Vagina (tissue), 2 donors: ENCODE data around the gene NDUFB8. TPM values are rescaled to one million over a fixed set of nuclear protein-coding genes. Genes with fewer than 3 reads are reported as not detected.

ENCODE experiments used
- DNase-seq, 2 donors: peaks; one replicate each; pipeline ENCODE4 v3.0.0-alpha.2; 2017; ENCODE audit errors: extremely low spot score in 2 of 2
- H3K27ac ChIP-seq: fragments of 200-600 bp; sonication (generic); one replicate; pipeline ENCODE4 v1.5.1; 2019
- H3K27me3 ChIP-seq: fragments of 200-600 bp; sonication (generic); one replicate; pipeline ENCODE4 v1.5.1; 2019
- H3K36me3 ChIP-seq, 2 donors: fragments of 200-600 bp; sonication (generic); one replicate each; pipeline ENCODE4 v1.5.1; 2017 to 2019
- H3K4me1 ChIP-seq: fragments of 200-600 bp; sonication (generic); one replicate; pipeline ENCODE4 v1.5.1; 2019
- H3K4me3 ChIP-seq, 2 donors: fragments of 200-600 bp; sonication (generic); 1 replicate in 1 of 2; 2 replicates in 1 of 2; pipeline ENCODE4 v1.5.1; 2016 to 2019
- H3K9me3 ChIP-seq: fragments of 200-600 bp; sonication (generic); one replicate; pipeline ENCODE4 v1.5.1; 2019
- POLR2A ChIP-seq, 2 donors: fragments of 450-650 bp; IDR thresholded peaks; one replicate each; pipeline ENCODE4 v1.6.1; 2017; ENCODE audit warnings: antibody characterized with exemption in 2 of 2, mild to moderate bottlenecking in 2 of 2, moderate library complexity in 2 of 2
- POLR2AphosphoS5 ChIP-seq, 2 donors: sonication (generic); formaldehyde crosslinking; IDR thresholded peaks; one replicate each; pipeline ENCODE4 v1.9.0; 2017; ENCODE audit warnings: antibody characterized with exemption in 2 of 2, mild to moderate bottlenecking in 2 of 2, low read depth in 1 of 2; ENCODE audit not compliant: insufficient read depth in 1 of 2
- intact Hi-C: fragments of 100-400 bp; cut with DNase I; formaldehyde crosslinking; loops from one replicate; pipeline ENCODE4 v1.15.1; 2023
- total RNA-seq: library from RNA; depleted of rRNA; stranded (reverse); fragments of >200 nt; gene quantifications from one replicate; pipeline ENCODE4 v1.2.3, GENCODE V29; 2016
- TF ChIP-seq, protein P1 (sequence below), 3 experiments: fragments of 450-650 bp in 2 of 3; fragments of 200-600 bp in 1 of 3; sonication (generic) in 1 of 3; IDR thresholded peaks; one replicate each; pipeline ENCODE4 v1.5.1; 2017 to 2019; ENCODE audit warnings: antibody characterized with exemption in 3 of 3, mild to moderate bottlenecking in 2 of 3, moderate library complexity in 2 of 3

Gene NDUFB8
- total RNA-seq, 1 donor from 2014 or later, result 143 TPM

DNA sequence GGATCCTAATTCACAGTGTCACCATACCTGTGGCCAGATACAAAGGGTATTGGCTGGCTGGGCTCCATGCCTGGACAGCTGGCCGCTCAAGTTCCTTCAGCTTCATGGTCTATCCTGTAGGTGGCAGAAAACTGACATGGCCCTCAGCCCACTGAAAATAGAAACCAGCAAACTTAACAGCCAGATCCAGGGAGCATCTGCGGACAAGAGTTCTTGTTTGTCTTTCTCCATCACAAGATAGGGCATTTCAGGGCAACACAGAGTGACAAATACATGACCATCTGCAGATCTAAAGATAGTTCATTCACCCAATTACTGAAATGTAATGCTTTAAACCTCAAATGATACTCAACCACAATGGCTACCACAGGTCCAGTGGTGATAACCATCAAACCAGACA, 12.8 kb downstream of the NDUFB8 start:
- no peak for DNase-seq
- intact Hi-C loops, result no loop called here
- H3K27me3 ChIP-seq, result peaks cover 7% of the 10 kb centered on the region
- H3K4me1 ChIP-seq, result peaks cover 14% of the 10 kb centered on the region
- H3K4me3 ChIP-seq, result no peak overlapping the region
- peaks cover 0 to 20% of the 10 kb centered on the region in 2 donors for H3K36me3 ChIP-seq
- no peaks in the 10 kb centered on the region for H3K9me3 ChIP-seq
- H3K27ac ChIP-seq, result no peak overlapping the region
- TF ChIP-seq POLR2A (IDR thresholded peaks at IDR 0.05) (no peak), POLR2AphosphoS5 (IDR thresholded peaks at IDR 0.05; ENCODE audit: insufficient read depth in 1 of 2, low read depth in 1 of 2) (no peak)
- TF ChIP-seq, protein P1, sequence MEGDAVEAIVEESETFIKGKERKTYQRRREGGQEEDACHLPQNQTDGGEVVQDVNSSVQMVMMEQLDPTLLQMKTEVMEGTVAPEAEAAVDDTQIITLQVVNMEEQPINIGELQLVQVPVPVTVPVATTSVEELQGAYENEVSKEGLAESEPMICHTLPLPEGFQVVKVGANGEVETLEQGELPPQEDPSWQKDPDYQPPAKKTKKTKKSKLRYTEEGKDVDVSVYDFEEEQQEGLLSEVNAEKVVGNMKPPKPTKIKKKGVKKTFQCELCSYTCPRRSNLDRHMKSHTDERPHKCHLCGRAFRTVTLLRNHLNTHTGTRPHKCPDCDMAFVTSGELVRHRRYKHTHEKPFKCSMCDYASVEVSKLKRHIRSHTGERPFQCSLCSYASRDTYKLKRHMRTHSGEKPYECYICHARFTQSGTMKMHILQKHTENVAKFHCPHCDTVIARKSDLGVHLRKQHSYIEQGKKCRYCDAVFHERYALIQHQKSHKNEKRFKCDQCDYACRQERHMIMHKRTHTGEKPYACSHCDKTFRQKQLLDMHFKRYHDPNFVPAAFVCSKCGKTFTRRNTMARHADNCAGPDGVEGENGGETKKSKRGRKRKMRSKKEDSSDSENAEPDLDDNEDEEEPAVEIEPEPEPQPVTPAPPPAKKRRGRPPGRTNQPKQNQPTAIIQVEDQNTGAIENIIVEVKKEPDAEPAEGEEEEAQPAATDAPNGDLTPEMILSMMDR (IDR thresholded peaks at IDR 0.05), result no peak

DNA sequence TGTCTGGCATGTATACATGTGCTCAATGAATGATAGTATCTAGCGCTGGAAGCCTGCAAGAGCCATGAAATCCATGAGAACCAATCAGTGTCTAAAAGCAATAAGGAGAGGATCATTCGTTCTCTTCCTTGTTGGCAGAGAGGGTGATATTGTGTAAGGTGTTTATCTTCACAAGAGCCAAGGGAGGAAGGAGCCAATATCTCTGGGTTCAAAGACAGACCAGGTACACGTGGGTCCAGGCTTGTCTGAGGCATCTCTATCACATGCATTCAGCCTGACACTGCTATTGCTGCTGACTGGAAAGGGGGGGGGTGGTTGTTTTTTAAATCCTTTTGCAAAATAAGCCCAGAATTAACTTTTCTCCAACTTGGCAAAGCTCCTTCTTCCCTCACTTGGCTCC, 14.1 kb downstream of the NDUFB8 start:
- TF ChIP-seq POLR2AphosphoS5 (IDR thresholded peaks at IDR 0.05; ENCODE audit: insufficient read depth in 1 of 2, low read depth in 1 of 2), result no peak
- no peak for TF ChIP-seq POLR2A (IDR thresholded peaks at IDR 0.05)
- TF ChIP-seq, protein P1 (IDR thresholded peaks at IDR 0.05), result no peak
- Histone ChIP-seq H3K9me3 (no peaks in the 10 kb centered on the region), H3K4me3 (no peak overlapping the region), H3K4me1 (peaks cover 14% of the 10 kb centered on the region), H3K27me3 (peaks cover 7% of the 10 kb centered on the region), H3K27ac (no peak overlapping the region), H3K36me3 (peaks cover 0 to 21% of the 10 kb centered on the region in 2 donors)
- no peak for DNase-seq
- intact Hi-C loops, result no loop called here

DNA sequence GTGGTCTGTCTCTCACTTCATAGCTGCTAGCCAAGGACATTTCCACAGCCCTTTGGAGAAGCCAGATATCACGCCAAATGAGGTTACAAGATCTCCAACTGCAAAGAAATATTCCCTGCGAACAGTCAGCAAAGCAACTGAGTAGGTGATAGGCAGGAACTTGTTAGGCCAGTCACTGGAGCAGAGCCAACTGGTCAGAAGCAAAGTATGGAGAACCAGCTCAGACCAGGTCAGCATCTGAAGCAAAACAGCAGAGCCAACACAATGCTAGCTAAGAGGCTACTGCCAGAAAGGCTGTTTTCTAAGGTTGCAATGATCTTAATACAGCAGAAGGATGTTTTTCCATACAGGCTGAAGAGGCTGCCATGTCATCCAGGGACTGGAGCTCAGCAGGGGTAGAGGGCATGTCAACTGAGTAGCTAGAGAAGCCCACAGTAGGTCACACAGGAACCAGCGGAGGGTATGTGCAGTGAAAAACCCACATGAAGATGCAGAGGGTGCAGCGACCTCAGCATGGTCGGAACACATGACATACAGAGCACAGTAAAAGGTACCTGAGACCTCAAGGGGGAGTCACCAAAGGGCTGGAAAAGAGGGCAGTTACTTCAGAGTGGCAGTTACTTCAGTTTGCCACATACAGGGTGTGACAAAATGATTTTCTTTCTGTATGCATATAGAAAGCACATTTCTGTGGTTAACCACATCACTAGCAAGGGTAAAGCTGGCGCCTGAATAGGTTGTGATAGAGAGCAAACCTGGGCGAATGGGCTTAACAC, 18.9 kb downstream of the NDUFB8 start:
- Histone ChIP-seq H3K36me3 (peaks cover 0 to 23% of the 10 kb centered on the region in 2 donors), H3K4me1 (no peaks in the 10 kb centered on the region), H3K27ac (no peak overlapping the region), H3K9me3 (no peaks in the 10 kb centered on the region), H3K4me3 (no peak overlapping the region), H3K27me3 (no peaks in the 10 kb centered on the region)
- no peak for DNase-seq
- TF ChIP-seq POLR2A (IDR thresholded peaks at IDR 0.05) (no peak), POLR2AphosphoS5 (IDR thresholded peaks at IDR 0.05; ENCODE audit: insufficient read depth in 1 of 2, low read depth in 1 of 2) (no peak)
- TF ChIP-seq, protein P1 (IDR thresholded peaks at IDR 0.05), result no peak
- intact Hi-C loops, result no loop called here

DNA sequence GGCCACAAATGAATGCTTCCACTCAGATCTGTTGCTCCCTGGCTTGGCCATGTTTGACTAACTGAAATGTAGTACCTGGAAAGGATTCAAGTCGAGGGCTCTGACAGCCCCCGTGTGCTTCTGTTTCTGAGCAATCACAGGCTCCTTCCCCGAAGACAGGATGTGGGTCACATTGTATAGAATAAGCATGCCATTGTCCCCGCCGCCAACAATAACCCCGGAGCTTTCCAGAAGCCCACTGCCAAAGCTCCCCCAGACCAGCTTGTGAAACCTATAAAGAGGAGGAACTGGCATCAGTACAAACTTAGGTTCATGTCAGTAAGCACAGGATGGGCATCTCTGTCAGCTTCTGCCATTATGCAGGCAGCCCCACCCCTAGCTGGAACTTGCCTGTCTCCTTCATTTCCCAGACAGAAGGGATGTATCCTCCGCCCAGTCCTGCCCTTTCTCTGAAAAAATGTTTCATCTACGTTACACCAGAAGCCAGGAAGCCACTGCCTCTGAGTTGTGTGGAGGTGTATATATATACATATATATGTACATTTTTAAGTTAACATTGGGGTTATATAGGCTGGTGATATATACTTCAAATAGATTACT, 20.3 kb downstream of the NDUFB8 start:
- no peak overlapping the region for H3K27ac ChIP-seq
- no peaks in the 10 kb centered on the region for H3K27me3 ChIP-seq
- H3K4me3 ChIP-seq, result no peak overlapping the region
- intact Hi-C loops, result no loop called here
- no peak for DNase-seq
- no peaks in the 10 kb centered on the region for H3K4me1 ChIP-seq
- H3K9me3 ChIP-seq, result no peaks in the 10 kb centered on the region
- H3K36me3 ChIP-seq, result peaks cover 0 to 22% of the 10 kb centered on the region in 2 donors
- TF ChIP-seq, protein P1 (IDR thresholded peaks at IDR 0.05), result no peak

DNA sequence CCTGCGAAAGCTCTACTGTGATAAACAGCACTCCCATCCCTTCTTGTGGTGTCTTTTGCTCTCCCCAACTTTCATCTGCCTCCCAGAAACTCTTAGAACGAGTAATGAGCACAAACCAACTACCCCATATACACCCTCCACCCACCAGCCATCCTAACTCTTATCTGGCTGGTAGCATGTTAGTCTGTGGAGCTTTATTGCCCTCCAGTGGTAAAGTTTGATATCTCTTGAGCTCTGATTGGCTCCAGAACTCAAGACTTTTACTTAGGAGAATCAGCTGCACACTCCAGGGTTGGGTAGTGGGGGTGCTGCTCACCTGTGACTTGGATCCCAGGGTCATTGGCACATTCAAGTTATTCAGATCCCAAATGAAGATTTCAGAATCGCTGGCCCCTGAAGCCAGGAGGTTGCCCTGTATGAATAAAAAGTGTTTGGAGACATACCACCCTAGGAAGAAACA, 20.9 kb downstream of the NDUFB8 start:
- H3K9me3 ChIP-seq, result no peaks in the 10 kb centered on the region
- DNase-seq, result no peak
- H3K27ac ChIP-seq, result no peak overlapping the region
- peaks cover 0 to 22% of the 10 kb centered on the region in 2 donors for H3K36me3 ChIP-seq
- H3K27me3 ChIP-seq, result no peaks in the 10 kb centered on the region
- H3K4me3 ChIP-seq, result no peak overlapping the region
- TF ChIP-seq, protein P1 (IDR thresholded peaks at IDR 0.05), result no peak
- TF ChIP-seq POLR2AphosphoS5 (IDR thresholded peaks at IDR 0.05; ENCODE audit: insufficient read depth in 1 of 2, low read depth in 1 of 2) (no peak), POLR2A (IDR thresholded peaks at IDR 0.05) (no peak)
- intact Hi-C loops, result no loop called here
- no peaks in the 10 kb centered on the region for H3K4me1 ChIP-seq
